Liver (tissue), 3 donors: ENCODE data around the gene RNF126.
"Not testable (repeated sequence)": the region's sequence is repeated elsewhere in the genome, so short reads cannot be mapped to it uniquely, and the experiment has no call there.

ENCODE experiments used
- FOXA1 ChIP-seq: IDR thresholded peaks from 2 replicates; pipeline ENCODE4 v1.6.1; 2016; ENCODE audit warnings: antibody characterized with exemption
- NR2F2 ChIP-seq: IDR thresholded peaks from 2 replicates; pipeline ENCODE4 v1.6.1; 2016; ENCODE audit warnings: antibody characterized with exemption
- REST ChIP-seq: IDR thresholded peaks from 2 replicates; pipeline ENCODE4 v1.6.1; 2016; ENCODE audit warnings: antibody characterized with exemption, mild to moderate bottlenecking
- SP1 ChIP-seq: IDR thresholded peaks from 2 replicates; pipeline ENCODE4 v1.6.1; 2018; ENCODE audit warnings: antibody characterized with exemption, mild to moderate bottlenecking
- TAF1 ChIP-seq: conservative IDR thresholded peaks from 2 replicates; pipeline ENCODE4 v1.6.1; 2016; ENCODE audit warnings: antibody characterized with exemption, mild to moderate bottlenecking
- TF ChIP-seq, protein P1 (sequence below): fragments of 150-350 bp; IDR thresholded peaks from 2 replicates; pipeline ENCODE4 v1.5.1; 2017; ENCODE audit warnings: improper control_type of control experiment, low read depth, low read length; ENCODE audit not compliant: missing input control
- TF ChIP-seq, protein P2 (sequence below): IDR thresholded peaks from 2 replicates; pipeline ENCODE4 v1.6.1; 2016; ENCODE audit warnings: antibody characterized with exemption
- donor health status: healthy.
- donor health status: healthy.

DNA sequence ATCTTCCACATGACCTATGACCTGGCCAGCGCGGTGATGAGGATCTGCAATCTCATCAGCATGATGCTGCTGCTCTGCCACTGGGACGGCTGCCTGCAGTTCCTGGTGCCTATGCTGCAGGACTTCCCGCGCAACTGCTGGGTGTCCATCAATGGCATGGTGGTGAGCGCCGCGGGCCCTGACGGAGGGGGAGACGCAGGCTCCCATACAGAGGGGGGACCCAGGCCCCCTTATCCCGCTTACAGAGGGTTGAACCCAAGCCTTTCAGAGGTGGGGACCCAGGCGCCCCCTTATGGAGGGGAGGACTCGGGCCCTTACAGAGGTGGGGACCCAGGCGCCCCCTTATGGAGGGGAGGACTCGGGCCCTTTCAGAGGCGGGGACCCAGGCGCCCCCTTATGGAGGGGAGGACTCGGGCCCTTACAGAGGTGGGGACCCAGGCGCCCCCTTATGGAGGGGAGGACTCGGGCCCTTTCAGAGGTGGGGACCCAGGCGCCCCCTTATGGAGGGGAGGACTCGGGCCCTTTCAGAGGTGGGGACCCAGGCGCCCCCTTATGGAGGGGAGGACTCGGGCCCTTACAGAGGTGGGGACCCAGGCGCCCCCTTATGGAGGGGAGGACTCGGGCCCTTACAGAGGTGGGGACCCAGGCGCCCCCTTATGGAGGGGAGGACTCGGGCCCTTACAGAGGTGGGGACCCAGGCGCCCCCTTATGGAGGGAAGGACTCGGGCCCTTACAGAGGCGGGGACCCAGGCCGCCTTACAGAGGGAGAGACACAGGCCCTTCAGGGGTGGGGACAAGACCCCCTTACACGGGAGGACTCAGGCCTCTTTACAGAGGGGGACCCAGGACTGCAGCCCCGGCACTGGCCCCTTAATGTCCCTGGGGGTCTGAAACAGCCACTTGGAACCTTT lies 57.7 kb downstream of the RNF126 start:
- TF ChIP-seq SP1, TAF1, REST, FOXA1, NR2F2: not testable (repeated sequence)
- TF ChIP-seq, protein P1, sequence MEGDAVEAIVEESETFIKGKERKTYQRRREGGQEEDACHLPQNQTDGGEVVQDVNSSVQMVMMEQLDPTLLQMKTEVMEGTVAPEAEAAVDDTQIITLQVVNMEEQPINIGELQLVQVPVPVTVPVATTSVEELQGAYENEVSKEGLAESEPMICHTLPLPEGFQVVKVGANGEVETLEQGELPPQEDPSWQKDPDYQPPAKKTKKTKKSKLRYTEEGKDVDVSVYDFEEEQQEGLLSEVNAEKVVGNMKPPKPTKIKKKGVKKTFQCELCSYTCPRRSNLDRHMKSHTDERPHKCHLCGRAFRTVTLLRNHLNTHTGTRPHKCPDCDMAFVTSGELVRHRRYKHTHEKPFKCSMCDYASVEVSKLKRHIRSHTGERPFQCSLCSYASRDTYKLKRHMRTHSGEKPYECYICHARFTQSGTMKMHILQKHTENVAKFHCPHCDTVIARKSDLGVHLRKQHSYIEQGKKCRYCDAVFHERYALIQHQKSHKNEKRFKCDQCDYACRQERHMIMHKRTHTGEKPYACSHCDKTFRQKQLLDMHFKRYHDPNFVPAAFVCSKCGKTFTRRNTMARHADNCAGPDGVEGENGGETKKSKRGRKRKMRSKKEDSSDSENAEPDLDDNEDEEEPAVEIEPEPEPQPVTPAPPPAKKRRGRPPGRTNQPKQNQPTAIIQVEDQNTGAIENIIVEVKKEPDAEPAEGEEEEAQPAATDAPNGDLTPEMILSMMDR: not testable (repeated sequence)
- TF ChIP-seq, protein P2, sequence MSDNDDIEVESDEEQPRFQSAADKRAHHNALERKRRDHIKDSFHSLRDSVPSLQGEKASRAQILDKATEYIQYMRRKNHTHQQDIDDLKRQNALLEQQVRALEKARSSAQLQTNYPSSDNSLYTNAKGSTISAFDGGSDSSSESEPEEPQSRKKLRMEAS: not testable (repeated sequence)
